Pancreas (tissue), 10 donors: ENCODE measurements around the gene SREBF1. TPM values are rescaled to one million over a fixed set of nuclear protein-coding genes. Genes with fewer than 3 reads are reported as not detected.
A peak's percentile ranks its signal among the peaks of the same experiment; 100 is the strongest.

Source experiments
- ATAC-seq, 4 donors: fragments of 200-7000 bp; cut with Tn5 transposase; one replicate each; pipeline versions ENCODE4 v1.8.0 to v1.9.1; 2020; ENCODE audit warnings: mild to moderate bottlenecking in 4 of 4, moderate library complexity in 4 of 4
- DNase-seq, 6 donors: peaks; one replicate each; pipeline ENCODE4 v3.0.0-alpha.2; 2020
- FAIRE-seq: peaks from 2 replicates; lab custom pipeline; 2012; peaks lifted over from hg19 to GRCh38; lab: Jason Lieb, UNC
- H3K27ac ChIP-seq, 4 donors: fragments of 200-600 bp; sonication (generic); 1 replicate in 3 of 4; 2 replicates in 1 of 4; pipeline versions ENCODE4 v1.5.0 to v1.8.0; 2020
- H3K27me3 ChIP-seq, 4 donors: fragments of 200-600 bp; one replicate each; pipeline ENCODE4 v1.8.0; 2021
- H3K36me3 ChIP-seq, 3 donors: fragments of 200-600 bp; sonication (generic) in 1 of 3; one replicate each; pipeline versions ENCODE4 v1.5.0 to v1.8.0; 2020 to 2021
- H3K4me1 ChIP-seq, 3 donors: fragments of 200-600 bp; one replicate each; pipeline ENCODE4 v1.8.0; 2021
- H3K4me3 ChIP-seq, 4 donors: fragments of 200-600 bp; sonication (generic) in 2 of 4; one replicate each; pipeline versions ENCODE4 v1.5.0 to v1.8.0; 2020 to 2021
- H3K9me3 ChIP-seq, 4 donors: fragments of 200-600 bp; one replicate each; pipeline ENCODE4 v1.8.0; 2021
- WGBS, 2 donors: extraction: QIAGEN DNeasy Blood & Tissue Kit; methylation state at CpG; one replicate each; pipeline ENCODE4 v1.1.7; 2013; 5-methylcytosine and 5-hydroxymethylcytosine counted together
- intact Hi-C, 3 donors: fragments of 100-400 bp; cut with DNase I; formaldehyde crosslinking; loops; one replicate each; pipeline versions ENCODE4 v1.11.1 to v1.14.2; 2022
- polyA plus RNA-seq, 2 donors: library from polyadenylated mRNA; stranded (reverse); fragments of 200-250 nt; gene quantifications; one replicate each; pipeline ENCODE4 v1.2.3, GENCODE V29; 2013
- total RNA-seq, 6 donors: library from RNA; stranded (reverse); fragmentation: NEBNext Ultra II Directional in 4 of 6; extraction: Animal tissue kit (Norgen Biotek cat#: 25700) in 4 of 6; gene quantifications; one replicate each; pipeline versions ENCODE4 v1.2.1 to v1.2.4, GENCODE V29; 2021 to 2023
- TF ChIP-seq, protein P1 (sequence below), 4 donors: fragments of 200-600 bp; sonication (generic) in 3 of 4; IDR thresholded peaks; one replicate each; pipeline versions ENCODE4 v1.5.0 to v1.8.0; 2021; ENCODE audit warnings: antibody characterized with exemption in 4 of 4
- donor health status: healthy with polysubstance abuse.
- donor health status: DM: no; HTN: no; CAD: no; lungs with moderate emphysema.
- donor health status: DM: no; HTN: no; CAD: no.
- donor health status: control.
- donor health status: control.
- donor health status: Bipolar disorder and iron deficiency.
- donor health status: DM: yes; HTN: yes; CAD: no.
- donor health status: DM: no; HTN: no; CAD: no.
- donor health status: DM: no; HTN: no; CAD: no.
- donor health status: DM: yes; HTN: yes; CAD: no.

The SREBF1 gene
- total and polyA plus RNA-seq, 8 donors, result 12.0 to 77.5 (median 32.3) TPM

GRCh38 chr17:17807440-17807839 is 29.3 kb downstream of the SREBF1 start:
- H3K27me3 ChIP-seq, result no peaks in the 10 kb centered on the region
- FAIRE-seq (no peak), DNase-seq (peak in 1 of 6 donors; percentile 65), ATAC-seq (no peak)
- H3K4me1 ChIP-seq, result no peaks in the 10 kb centered on the region
- TF ChIP-seq, protein P1, sequence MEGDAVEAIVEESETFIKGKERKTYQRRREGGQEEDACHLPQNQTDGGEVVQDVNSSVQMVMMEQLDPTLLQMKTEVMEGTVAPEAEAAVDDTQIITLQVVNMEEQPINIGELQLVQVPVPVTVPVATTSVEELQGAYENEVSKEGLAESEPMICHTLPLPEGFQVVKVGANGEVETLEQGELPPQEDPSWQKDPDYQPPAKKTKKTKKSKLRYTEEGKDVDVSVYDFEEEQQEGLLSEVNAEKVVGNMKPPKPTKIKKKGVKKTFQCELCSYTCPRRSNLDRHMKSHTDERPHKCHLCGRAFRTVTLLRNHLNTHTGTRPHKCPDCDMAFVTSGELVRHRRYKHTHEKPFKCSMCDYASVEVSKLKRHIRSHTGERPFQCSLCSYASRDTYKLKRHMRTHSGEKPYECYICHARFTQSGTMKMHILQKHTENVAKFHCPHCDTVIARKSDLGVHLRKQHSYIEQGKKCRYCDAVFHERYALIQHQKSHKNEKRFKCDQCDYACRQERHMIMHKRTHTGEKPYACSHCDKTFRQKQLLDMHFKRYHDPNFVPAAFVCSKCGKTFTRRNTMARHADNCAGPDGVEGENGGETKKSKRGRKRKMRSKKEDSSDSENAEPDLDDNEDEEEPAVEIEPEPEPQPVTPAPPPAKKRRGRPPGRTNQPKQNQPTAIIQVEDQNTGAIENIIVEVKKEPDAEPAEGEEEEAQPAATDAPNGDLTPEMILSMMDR (IDR thresholded peaks at IDR 0.05), result no peak
- no peak overlapping the region for H3K4me3 ChIP-seq
- no peak overlapping the region for H3K27ac ChIP-seq
- no peaks in the 10 kb centered on the region for H3K9me3 ChIP-seq
- 87 to 88% methylated on average over 5 of the region's 5 CpGs for WGBS, 2 donors
- peaks cover 0 to 8% (median 0%) of the 10 kb centered on the region in 3 donors for H3K36me3 ChIP-seq
- intact Hi-C loops, result no loop called here

DNA sequence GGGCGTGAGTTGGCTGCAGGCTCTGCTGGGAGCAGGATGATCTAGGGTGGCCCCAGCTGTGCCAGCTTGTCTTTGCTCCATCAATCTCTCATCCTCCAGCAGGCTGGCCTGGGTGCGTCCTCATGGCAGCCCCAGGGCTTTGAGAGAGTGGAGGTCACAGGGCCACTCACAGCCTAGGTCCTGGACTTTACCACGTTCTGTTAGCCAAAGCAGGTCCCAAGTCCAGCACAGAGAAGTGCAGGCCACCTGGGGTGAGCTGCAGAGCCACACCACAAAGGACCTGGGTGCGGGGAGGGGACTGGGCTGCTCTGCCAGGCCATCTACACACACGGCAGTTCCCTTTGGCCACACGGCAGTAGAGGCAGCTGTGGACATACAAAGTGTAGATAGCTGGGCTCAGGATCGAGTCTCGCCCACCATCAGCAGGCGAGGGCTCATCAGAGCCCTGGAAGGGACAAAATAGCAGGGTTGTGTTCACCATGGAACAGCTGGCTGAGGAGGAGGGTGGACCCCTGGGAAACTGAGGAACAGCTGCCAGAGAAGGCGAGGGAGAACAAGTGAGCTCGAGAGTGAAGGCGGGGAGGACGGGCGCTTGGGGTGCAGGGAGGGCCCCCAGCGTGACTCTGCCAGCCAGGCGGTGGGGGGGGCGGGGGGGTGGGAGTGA is 30.0 kb downstream of the SREBF1 start:
- intact Hi-C loops, result no loop called here
- H3K4me3 ChIP-seq, result no peak overlapping the region
- TF ChIP-seq, protein P1 (IDR thresholded peaks at IDR 0.05), result no peak
- no peak for ATAC-seq
- H3K9me3 ChIP-seq, result no peaks in the 10 kb centered on the region
- no peak for FAIRE-seq
- 85 to 92% methylated on average over 15 to 16 of the region's 17 CpGs for WGBS, 2 donors
- no peak overlapping the region for H3K27ac ChIP-seq
- no peaks in the 10 kb centered on the region for H3K4me1 ChIP-seq
- no peaks in the 10 kb centered on the region for H3K27me3 ChIP-seq
- peaks cover 0 to 8% (median 0%) of the 10 kb centered on the region in 3 donors for H3K36me3 ChIP-seq
- DNase-seq, result peak in 1 of 6 donors; percentile 51

DNA sequence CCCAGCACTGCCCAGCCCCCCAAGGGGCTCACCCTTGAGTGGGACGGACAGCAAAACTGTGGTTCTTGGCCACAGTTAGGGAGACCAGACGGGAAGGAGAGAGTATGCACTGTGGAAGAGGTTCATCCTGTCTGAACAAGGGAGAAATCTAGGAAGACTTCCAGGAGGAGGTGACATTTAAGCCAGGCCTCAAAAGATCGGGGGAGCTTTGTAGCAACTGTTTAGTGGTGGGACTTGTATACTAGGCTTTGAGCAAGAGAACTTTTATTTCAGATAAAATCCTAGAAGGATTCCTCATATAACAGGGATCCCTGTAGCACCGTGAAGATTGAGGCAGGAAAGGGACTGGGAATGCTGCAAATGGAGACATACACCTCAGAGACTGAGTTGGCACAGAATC is 30.8 kb downstream of the SREBF1 start:
- ATAC-seq (no peak), DNase-seq (no peak), FAIRE-seq (no peak)
- TF ChIP-seq, protein P1 (IDR thresholded peaks at IDR 0.05), result no peak
- H3K36me3 ChIP-seq, result peaks cover 0 to 8% (median 0%) of the 10 kb centered on the region in 3 donors
- no peak overlapping the region for H3K27ac ChIP-seq
- H3K27me3 ChIP-seq, result no peaks in the 10 kb centered on the region
- WGBS, 2 donors, result 92 to 95% methylated on average over 4 of the region's 4 CpGs
- no peak overlapping the region for H3K4me3 ChIP-seq
- intact Hi-C loops, result no loop called here
- H3K9me3 ChIP-seq, result no peaks in the 10 kb centered on the region
- H3K4me1 ChIP-seq, result no peaks in the 10 kb centered on the region

GRCh38 chr17:17805575-17805974 is 31.2 kb downstream of the SREBF1 start:
- Histone ChIP-seq H3K27ac (no peak overlapping the region), H3K9me3 (no peaks in the 10 kb centered on the region), H3K4me1 (no peaks in the 10 kb centered on the region), H3K36me3 (peaks cover 0 to 8% (median 0%) of the 10 kb centered on the region in 3 donors), H3K27me3 (no peaks in the 10 kb centered on the region), H3K4me3 (no peak overlapping the region)
- no peak for ATAC-seq
- intact Hi-C loops, result no loop called here
- no peak for FAIRE-seq
- TF ChIP-seq, protein P1 (IDR thresholded peaks at IDR 0.05), result no peak
- 88 to 89% methylated on average over 9 of the region's 9 CpGs for WGBS, 2 donors
- peak in 1 of 6 donors; percentile 69 for DNase-seq

DNA sequence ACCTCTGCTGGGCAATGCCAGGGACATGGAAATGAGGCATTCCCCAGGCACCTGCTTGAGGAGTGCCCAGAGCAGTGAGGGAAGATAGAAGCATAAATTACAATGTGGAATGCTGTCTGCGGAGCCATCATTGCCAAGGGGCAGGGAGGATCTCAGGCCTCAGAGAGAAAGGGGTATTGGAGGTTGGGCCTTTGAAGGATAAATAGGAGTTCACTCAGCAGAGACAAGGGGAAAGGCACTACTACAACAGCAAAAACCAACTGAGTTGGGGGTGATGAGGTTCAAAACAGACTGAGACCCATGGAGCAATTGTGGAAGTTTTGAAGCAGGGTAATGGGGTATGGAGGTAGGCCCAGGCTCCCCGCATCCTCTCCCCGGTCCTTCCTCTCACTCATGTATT is 32.8 kb downstream of the SREBF1 start:
- FAIRE-seq (no peak), ATAC-seq (no peak), DNase-seq (no peak)
- no peaks in the 10 kb centered on the region for H3K4me1 ChIP-seq
- 99 to 100% methylated on average over 3 of the region's 3 CpGs for WGBS, 2 donors
- peaks cover 0 to 8% (median 0%) of the 10 kb centered on the region in 3 donors for H3K36me3 ChIP-seq
- no peak overlapping the region for H3K4me3 ChIP-seq
- TF ChIP-seq, protein P1 (IDR thresholded peaks at IDR 0.05), result no peak
- intact Hi-C loops, result no loop called here
- H3K27me3 ChIP-seq, result no peaks in the 10 kb centered on the region
- no peak overlapping the region for H3K27ac ChIP-seq
- H3K9me3 ChIP-seq, result no peaks in the 10 kb centered on the region
